Thyroid gland (tissue), 4 donors: Measurements from ENCODE around the gene HTRA3.

ENCODE experiments used
- POLR2A ChIP-seq, 2 donors: fragments of 450-650 bp; IDR thresholded peaks; one replicate each; pipeline ENCODE4 v1.6.1; 2017; ENCODE audit warnings: antibody characterized with exemption in 2 of 2, mild to moderate bottlenecking in 2 of 2, moderate library complexity in 1 of 2
- TF ChIP-seq, protein P1 (sequence below), 6 experiments: fragments of 200-600 bp in 3 of 6; fragments of 450-650 bp in 3 of 6; sonication (generic) in 3 of 6; IDR thresholded peaks; one replicate each; pipeline ENCODE4 v1.5.1; 2016 to 2019; ENCODE audit warnings: antibody characterized with exemption in 6 of 6, mild to moderate bottlenecking in 2 of 6, inconsistent platforms in 1 of 6, moderate library complexity in 1 of 6

- TF ChIP-seq, protein P1, sequence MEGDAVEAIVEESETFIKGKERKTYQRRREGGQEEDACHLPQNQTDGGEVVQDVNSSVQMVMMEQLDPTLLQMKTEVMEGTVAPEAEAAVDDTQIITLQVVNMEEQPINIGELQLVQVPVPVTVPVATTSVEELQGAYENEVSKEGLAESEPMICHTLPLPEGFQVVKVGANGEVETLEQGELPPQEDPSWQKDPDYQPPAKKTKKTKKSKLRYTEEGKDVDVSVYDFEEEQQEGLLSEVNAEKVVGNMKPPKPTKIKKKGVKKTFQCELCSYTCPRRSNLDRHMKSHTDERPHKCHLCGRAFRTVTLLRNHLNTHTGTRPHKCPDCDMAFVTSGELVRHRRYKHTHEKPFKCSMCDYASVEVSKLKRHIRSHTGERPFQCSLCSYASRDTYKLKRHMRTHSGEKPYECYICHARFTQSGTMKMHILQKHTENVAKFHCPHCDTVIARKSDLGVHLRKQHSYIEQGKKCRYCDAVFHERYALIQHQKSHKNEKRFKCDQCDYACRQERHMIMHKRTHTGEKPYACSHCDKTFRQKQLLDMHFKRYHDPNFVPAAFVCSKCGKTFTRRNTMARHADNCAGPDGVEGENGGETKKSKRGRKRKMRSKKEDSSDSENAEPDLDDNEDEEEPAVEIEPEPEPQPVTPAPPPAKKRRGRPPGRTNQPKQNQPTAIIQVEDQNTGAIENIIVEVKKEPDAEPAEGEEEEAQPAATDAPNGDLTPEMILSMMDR (IDR thresholded peaks at IDR 0.05), result no peak
- no peak for TF ChIP-seq POLR2A (IDR thresholded peaks at IDR 0.05)
These were observed 25.2 kb downstream of the HTRA3 start for GRCh38 chr4:8294775-8295174.
